SK-N-MC (cell line): ENCODE results near the gene BCAT1.

Experiments
- EZH2 ChIP-seq: fragments of 200-600 bp; sonication (generic); IDR thresholded peaks from one replicate; pipeline ENCODE4 v1.6.1; 2017; ENCODE audit warnings: antibody characterized with exemption
- POLR2AphosphoS5 ChIP-seq: IDR thresholded peaks from 2 replicates; pipeline ENCODE4 v1.6.1; 2012; ENCODE audit warnings: mild to moderate bottlenecking, low read depth, low read length, borderline replicate concordance

DNA sequence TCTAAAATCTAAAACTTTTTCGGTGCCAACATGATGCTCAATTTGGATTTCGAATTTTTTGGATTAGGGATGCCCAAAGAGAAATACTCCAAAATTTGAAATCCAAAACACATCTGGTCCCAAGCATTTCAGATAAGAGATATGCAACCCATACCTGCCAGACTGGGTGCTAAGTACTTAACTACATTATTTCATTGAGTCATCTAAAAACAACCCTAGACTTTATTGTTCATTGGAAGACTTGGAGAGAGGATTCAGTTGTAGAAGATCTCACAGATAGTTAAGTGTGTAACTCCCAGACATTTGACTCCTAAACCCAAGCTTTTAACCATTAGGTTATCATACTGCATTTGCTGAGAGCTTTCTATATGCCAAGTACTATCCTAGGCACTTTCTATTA, 102.2 kb downstream of the BCAT1 start:
- TF ChIP-seq EZH2 (no peak), POLR2AphosphoS5 (no peak)
